GM23338 (cell line): ENCODE data around the gene CTNNBIP1.

ENCODE experiments used
- CREB1 ChIP-seq: fragments of 250-450 bp; sonication (Bioruptor Pico); IDR thresholded peaks from 2 replicates; pipeline ENCODE4 v1.5.0; 2020; ENCODE audit warnings: low read depth, mild to moderate bottlenecking, moderate library complexity
- CTCF ChIP-seq, 2 experiments: fragments of 200-600 bp in 1 of 2; sonication (generic) in 1 of 2; conservative IDR thresholded peaks; 2 replicates each; pipeline versions ENCODE4 v1.5.1 to v1.6.1; 2016 to 2017; ENCODE audit warnings: antibody characterized with exemption in 2 of 2, low read depth in 2 of 2, mild to moderate bottlenecking in 2 of 2, moderate library complexity in 1 of 2
- EZH2 ChIP-seq: fragments of 200-600 bp; sonication (generic); IDR thresholded peaks from one replicate; pipeline ENCODE4 v1.8.0; 2017; ENCODE audit warnings: antibody characterized with exemption, mild to moderate bottlenecking, low read depth; ENCODE audit not compliant: unreplicated experiment
- EZH2phosphoT487 ChIP-seq: fragments of 200-600 bp; sonication (generic); IDR thresholded peaks from one replicate; pipeline ENCODE4 v1.8.1; 2018; ENCODE audit warnings: antibody characterized with exemption; ENCODE audit not compliant: unreplicated experiment
- JUNB ChIP-seq: IDR thresholded peaks from one replicate; pipeline ENCODE4 v1.6.1; 2016; ENCODE audit warnings: antibody characterized with exemption; ENCODE audit not compliant: unreplicated experiment
- NANOG ChIP-seq: IDR thresholded peaks from 2 replicates; pipeline ENCODE4 v1.6.1; 2016; ENCODE audit warnings: antibody characterized with exemption, borderline replicate concordance
- POLR2AphosphoS5 ChIP-seq: IDR thresholded peaks from 2 replicates; pipeline ENCODE4 v1.6.1; 2016; ENCODE audit warnings: antibody characterized with exemption, low read depth
- ZNF114 ChIP-seq: fragments of 250-450 bp; sonication (Bioruptor Pico); IDR thresholded peaks from 2 replicates; pipeline ENCODE4 v1.5.0; 2020; ENCODE audit warnings: mild to moderate bottlenecking, moderate library complexity
- ZNF331 ChIP-seq: fragments of 250-450 bp; sonication (Bioruptor Pico); IDR thresholded peaks from 2 replicates; pipeline ENCODE4 v1.5.0; 2020; ENCODE audit warnings: low read depth, mild to moderate bottlenecking, moderate library complexity
- TF ChIP-seq, protein P1 (sequence below): IDR thresholded peaks from one replicate; pipeline ENCODE4 v1.6.1; 2018; ENCODE audit warnings: antibody characterized with exemption; ENCODE audit not compliant: unreplicated experiment
- TF ChIP-seq, protein P2 (sequence below): IDR thresholded peaks from 2 replicates; pipeline ENCODE4 v1.6.1; 2016; ENCODE audit warnings: antibody characterized with exemption

GRCh38 chr1:9860887-9861286 lies 49.2 kb downstream of the CTNNBIP1 start:
- TF ChIP-seq, protein P1, sequence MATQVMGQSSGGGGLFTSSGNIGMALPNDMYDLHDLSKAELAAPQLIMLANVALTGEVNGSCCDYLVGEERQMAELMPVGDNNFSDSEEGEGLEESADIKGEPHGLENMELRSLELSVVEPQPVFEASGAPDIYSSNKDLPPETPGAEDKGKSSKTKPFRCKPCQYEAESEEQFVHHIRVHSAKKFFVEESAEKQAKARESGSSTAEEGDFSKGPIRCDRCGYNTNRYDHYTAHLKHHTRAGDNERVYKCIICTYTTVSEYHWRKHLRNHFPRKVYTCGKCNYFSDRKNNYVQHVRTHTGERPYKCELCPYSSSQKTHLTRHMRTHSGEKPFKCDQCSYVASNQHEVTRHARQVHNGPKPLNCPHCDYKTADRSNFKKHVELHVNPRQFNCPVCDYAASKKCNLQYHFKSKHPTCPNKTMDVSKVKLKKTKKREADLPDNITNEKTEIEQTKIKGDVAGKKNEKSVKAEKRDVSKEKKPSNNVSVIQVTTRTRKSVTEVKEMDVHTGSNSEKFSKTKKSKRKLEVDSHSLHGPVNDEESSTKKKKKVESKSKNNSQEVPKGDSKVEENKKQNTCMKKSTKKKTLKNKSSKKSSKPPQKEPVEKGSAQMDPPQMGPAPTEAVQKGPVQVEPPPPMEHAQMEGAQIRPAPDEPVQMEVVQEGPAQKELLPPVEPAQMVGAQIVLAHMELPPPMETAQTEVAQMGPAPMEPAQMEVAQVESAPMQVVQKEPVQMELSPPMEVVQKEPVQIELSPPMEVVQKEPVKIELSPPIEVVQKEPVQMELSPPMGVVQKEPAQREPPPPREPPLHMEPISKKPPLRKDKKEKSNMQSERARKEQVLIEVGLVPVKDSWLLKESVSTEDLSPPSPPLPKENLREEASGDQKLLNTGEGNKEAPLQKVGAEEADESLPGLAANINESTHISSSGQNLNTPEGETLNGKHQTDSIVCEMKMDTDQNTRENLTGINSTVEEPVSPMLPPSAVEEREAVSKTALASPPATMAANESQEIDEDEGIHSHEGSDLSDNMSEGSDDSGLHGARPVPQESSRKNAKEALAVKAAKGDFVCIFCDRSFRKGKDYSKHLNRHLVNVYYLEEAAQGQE, result no peak
- no peak for TF ChIP-seq POLR2AphosphoS5
- TF ChIP-seq CTCF (conservative IDR thresholded peaks at IDR 0.05; ENCODE audit: low read depth in 2 of 2), result no peak
- TF ChIP-seq EZH2phosphoT487, result no peak
- no peak for TF ChIP-seq JUNB
- TF ChIP-seq EZH2, result no peak
- TF ChIP-seq ZNF114 (CRISPR knock-in tag), result no peak
- TF ChIP-seq CREB1, result no peak
- TF ChIP-seq, protein P2, sequence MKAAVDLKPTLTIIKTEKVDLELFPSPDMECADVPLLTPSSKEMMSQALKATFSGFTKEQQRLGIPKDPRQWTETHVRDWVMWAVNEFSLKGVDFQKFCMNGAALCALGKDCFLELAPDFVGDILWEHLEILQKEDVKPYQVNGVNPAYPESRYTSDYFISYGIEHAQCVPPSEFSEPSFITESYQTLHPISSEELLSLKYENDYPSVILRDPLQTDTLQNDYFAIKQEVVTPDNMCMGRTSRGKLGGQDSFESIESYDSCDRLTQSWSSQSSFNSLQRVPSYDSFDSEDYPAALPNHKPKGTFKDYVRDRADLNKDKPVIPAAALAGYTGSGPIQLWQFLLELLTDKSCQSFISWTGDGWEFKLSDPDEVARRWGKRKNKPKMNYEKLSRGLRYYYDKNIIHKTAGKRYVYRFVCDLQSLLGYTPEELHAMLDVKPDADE, result no peak
- no peak for TF ChIP-seq NANOG
- TF ChIP-seq ZNF331 (CRISPR knock-in tag), result no peak
